DOHH2 (cell line): ENCODE measurements around the gene ESRRB.

Experiments
- EZH2phosphoT487 ChIP-seq: fragments of 200-600 bp; sonication (generic); IDR thresholded peaks from 2 replicates; pipeline ENCODE4 v1.6.1; 2017; ENCODE audit warnings: borderline replicate concordance, mild to moderate bottlenecking, antibody characterized with exemption, low read length, moderate library complexity, mixed read lengths
- TF ChIP-seq, protein P1 (sequence below): fragments of 200-600 bp; sonication (generic); IDR thresholded peaks from one replicate; pipeline ENCODE4 v1.5.1; 2014; ENCODE audit warnings: antibody characterized with exemption, mild to moderate bottlenecking, low read depth, low read length; ENCODE audit not compliant: poor library complexity, severe bottlenecking

DNA sequence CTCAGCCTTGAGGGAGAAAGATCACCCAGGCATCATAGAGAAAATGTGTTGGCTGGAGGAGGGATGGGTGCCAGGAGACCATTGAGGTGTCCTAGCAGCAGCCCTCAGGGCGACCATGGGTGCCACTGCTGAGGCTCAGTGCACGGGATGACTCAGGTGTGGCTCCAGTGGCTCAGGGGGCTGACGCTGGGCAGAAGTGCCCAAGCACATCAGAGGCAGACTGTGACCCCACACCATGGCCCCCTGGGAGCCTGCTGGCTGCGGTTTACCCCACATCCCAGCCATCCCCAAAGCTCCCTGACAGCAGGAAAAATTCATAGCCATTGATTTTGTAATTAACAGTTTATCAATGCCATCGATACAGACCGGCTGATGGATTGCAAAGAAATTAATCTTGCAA lies 120.7 kb downstream of the ESRRB start:
- TF ChIP-seq, protein P1, sequence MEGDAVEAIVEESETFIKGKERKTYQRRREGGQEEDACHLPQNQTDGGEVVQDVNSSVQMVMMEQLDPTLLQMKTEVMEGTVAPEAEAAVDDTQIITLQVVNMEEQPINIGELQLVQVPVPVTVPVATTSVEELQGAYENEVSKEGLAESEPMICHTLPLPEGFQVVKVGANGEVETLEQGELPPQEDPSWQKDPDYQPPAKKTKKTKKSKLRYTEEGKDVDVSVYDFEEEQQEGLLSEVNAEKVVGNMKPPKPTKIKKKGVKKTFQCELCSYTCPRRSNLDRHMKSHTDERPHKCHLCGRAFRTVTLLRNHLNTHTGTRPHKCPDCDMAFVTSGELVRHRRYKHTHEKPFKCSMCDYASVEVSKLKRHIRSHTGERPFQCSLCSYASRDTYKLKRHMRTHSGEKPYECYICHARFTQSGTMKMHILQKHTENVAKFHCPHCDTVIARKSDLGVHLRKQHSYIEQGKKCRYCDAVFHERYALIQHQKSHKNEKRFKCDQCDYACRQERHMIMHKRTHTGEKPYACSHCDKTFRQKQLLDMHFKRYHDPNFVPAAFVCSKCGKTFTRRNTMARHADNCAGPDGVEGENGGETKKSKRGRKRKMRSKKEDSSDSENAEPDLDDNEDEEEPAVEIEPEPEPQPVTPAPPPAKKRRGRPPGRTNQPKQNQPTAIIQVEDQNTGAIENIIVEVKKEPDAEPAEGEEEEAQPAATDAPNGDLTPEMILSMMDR: no peak
- TF ChIP-seq EZH2phosphoT487: no peak
